NCI-H460 (cell line): ENCODE results near the gene OR11G2. TPM values are rescaled to one million over a fixed set of nuclear protein-coding genes. Genes with fewer than 3 reads are reported as not detected.
"Not testable (repeated sequence)": the region's sequence is repeated elsewhere in the genome, so short reads cannot be mapped to it uniquely, and the experiment has no call there.

ENCODE experiments used
- DNase-seq: peaks from one replicate; pipeline ENCODE4 v3.0.0-alpha.2; 2016; ENCODE audit warnings: low read depth; ENCODE audit errors: extremely low read depth
- polyA plus RNA-seq: library from polyadenylated mRNA; depleted of rRNA; stranded (reverse); fragments of >200 nt; gene quantifications from 2 replicates; pipeline ENCODE4 v1.2.3, GENCODE V29; 2014; cell fraction: nucleus; rRNA removed
- total RNA-seq: library from RNA; depleted of rRNA; stranded (reverse); fragments of >200 nt; shearing (Covaris generic); gene quantifications from 2 replicates; pipeline ENCODE4 v1.2.3, GENCODE V29; 2014; rRNA removed

Gene OR11G2, protein sequence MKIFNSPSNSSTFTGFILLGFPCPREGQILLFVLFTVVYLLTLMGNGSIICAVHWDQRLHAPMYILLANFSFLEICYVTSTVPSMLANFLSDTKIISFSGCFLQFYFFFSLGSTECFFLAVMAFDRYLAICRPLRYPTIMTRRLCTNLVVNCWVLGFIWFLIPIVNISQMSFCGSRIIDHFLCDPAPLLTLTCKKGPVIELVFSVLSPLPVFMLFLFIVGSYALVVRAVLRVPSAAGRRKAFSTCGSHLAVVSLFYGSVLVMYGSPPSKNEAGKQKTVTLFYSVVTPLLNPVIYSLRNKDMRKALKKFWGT
- total RNA-seq = not detected in 2 replicates
- not detected in 2 replicates for polyA plus RNA-seq

DNA sequence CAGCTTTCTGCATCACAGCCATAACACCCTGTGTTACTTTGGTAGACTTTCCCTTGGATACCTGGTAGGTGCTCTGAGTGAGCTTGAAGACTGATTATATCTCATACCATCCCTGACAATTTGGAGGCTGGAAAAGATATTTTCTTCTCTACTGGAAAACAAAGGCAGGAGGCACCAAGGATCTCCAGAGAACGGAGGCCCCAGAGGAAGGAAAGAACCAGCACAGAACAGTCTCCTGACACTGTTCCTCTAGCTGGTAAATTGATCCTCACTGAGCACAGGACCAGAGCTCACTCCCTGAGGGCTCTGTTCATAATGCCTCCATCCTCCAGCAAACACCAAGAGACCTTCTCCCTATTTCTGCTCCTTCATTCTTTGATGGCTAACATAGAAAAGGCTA lies at the start of gene OR11G2:
OR11G2 (plus strand) TSS at position 301 of the 400 bp plus-strand sequence. CDS start 6,542 bp downstream, outside the sequence.
- DNase-seq = no peak

DNA sequence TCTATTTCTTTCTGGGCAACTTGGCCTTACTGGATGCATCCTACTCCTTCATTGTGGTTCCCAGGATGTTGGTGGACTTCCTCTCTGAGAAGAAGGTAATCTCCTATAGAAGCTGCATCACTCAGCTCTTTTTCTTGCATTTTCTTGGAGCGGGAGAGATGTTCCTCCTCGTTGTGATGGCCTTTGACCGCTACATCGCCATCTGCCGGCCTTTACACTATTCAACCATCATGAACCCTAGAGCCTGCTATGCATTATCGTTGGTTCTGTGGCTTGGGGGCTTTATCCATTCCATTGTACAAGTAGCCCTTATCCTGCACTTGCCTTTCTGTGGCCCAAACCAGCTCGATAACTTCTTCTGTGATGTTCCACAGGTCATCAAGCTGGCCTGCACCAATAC lies 46.8 kb upstream of the OR11G2 start:
- peak; percentile 4 for DNase-seq

DNA sequence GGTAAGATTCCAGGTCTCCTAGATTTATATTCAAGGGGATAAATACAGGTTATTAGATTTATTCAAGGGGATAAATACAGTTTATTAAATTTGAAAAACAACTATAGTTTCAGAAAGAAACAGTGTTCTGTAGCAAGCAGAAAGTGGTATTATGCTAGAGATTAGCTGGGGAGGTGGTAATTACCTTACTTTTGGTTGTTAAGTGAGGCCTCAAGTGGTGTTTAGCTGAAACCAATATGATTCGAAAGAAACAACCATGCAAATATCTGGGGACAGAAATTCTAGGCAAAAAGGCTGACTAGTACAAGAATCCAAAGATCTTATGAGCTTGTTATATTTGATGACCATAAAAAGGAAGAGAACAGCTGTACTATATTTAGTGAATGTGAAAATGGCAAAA lies 45.9 kb upstream of the OR11G2 start:
- DNase-seq = no peak

DNA sequence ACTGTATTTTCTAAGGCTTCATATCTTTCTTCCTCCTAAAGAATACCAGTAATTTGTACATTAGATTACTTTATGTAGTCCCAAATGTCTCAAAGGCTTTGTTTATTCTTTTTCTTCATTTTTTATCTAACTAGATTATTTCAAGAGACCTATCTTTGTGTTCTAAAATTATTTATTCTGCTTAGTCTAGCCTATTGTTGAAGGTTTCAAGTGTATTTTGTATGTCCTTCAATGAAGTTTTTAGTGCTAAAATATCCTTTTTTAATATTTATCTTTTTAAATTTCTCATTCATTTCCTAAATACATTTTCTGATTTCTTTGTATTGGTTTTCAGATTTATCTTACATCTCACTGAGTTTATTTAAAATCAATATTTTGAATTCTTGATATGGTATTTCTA lies 26.2 kb upstream of the OR11G2 start:
- no peak for DNase-seq

DNA sequence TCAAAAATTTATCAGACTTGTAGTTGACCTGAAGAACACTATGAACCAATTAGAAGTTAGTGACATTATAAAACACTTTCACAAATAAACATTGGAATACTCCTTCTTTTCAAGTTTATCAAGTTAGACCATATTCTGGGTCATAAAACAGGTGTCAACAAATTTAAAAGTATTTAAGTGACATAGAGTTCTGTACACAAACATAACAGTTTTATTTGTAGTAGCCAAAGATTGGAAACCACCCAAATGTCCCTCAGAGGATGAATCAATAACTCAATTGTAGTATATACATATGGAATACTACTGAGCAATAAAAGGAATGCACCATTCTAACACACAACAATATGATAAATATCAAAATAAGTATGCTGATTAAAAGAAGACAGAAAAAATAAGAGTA lies 23.6 kb upstream of the OR11G2 start:
- no peak for DNase-seq

DNA sequence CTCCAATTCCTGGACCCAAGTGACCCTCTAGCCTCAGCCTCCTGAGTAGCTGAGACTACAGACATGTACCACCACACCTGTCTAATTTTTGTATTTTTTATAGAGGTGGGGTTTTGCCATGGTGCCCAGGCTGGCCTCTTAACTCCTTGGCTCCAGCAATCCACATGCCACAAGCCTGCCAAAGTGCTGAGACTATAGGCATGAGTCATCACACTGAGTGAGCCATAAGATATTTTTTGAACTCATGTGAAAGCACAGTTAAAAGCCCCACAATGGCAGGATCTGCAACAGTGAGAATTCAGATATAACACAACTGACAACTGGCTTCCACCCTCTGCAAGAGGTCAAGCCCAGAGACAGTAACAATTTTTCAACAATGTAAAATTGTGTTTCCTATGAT lies 20.8 kb upstream of the OR11G2 start:
- DNase-seq = peak; percentile 13

DNA sequence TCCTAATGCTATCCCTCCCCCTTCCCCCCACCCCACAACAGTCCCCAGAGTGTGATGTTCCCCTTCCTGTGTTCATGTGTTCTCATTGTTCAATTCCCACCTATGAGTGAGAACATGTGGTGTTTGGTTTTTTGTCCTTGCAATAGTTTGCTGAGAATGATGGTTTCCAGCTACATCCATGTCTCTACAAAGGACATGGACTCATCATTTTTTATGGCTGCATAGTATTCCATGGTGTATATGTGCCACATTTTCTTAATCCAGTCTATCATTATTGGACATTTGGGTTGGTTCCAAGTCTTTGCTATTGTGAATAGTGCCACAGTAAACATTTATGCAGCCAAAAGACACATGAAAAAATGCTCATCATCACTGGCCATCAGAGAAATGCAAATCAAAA lies 16.5 kb upstream of the OR11G2 start:
- not testable (repeated sequence) for DNase-seq

DNA sequence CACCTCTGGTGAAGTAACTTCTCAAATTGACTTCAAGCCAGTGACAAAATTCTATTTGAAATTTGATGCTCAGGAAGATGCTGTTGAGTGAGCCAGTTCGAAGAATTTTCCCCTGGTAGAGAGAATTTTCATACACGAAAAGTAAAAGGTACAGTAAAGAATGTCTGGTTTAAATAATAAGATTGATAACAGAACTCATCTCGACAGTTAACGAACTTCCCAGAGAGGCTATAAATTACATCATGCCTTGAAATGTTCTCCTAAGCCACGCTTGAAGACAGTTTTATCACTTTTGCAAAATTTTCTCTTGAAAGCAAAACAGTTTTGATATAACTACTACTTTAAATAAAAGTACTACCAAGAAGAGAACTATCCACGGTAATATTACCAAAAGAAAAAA lies 14.4 kb upstream of the OR11G2 start:
- no peak for DNase-seq

DNA sequence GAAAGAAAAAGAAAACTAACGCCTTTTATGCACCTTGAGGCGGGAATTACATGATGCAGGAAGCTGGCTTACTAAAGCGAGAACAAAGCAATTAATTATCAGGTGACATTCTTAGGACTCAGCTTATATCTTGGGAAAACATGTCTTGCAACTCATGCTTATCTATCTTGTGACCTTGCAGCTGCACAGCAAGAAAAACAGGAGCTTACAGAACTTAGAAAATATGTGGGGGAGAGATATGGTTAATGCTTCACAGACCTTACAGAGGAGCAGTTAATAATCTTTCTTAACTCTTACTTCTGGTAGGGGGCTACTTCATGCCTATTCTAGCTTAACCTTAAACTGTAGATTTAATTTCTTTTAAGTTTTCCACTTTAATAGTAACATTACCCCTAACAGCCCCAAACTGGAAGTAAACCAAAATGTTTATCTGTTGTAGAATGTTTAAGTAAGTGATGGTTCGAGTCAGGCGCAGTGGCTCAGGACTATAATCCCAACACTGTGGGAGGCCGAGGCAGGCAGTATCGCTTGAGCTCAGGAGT lies 13.2 kb upstream of the OR11G2 start:
- DNase-seq = no peak

DNA sequence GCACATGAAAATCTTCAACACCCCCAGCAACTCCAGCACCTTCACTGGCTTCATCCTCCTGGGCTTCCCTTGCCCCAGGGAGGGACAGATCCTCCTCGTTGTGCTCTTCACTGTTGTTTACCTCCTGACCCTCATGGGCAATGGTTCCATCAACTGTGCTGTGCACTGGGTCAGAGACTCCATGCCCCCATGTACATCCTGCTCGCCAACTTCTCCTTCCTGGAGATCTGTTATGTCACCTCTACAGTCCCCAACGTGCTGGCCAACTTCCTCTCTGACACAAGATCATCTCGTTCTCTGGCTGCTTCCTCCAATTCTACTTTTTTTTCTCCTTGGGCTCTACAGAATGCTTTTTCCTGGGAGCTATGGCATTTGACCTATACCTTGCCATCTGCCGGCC lies 11.5 kb upstream of the OR11G2 start:
- no peak for DNase-seq

DNA sequence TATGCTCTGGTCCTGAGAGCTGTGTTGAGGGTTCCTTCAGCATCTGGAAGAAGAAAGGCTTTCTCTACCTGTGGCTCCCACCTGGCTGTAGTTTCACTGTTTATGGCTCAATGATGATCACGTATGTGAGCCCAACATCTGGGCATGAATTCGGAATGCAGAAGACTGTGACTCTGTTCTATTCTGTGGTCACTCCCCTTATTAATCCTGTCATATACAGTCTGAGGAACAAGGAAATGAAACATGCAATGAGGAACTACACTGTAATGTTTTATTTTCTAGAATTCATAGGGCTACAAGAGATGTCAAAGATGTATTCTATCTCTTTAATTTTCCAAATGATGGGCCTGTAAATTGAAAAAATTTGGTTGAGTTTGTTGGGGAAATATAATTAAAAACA lies 10.8 kb upstream of the OR11G2 start:
- DNase-seq = no peak

DNA sequence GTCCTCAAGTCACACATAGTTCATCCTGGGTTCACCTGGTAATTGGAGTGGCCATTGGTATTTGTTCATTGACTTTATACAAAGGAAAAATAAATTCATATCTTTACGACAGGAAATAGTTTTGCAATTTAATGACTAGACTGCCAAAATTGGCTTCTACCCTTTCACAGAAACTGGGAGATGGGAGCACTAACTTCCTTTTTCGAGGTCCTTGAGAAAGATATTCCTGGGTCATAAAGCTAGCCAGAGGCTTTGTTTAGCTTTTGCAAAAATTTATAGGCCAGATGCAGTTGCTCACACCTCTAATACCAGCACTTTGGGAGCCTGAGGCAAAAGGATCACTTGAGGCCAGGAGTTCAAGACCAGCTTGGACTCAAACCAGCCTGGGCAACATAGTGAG lies 10.2 kb upstream of the OR11G2 start:
- DNase-seq = no peak

DNA sequence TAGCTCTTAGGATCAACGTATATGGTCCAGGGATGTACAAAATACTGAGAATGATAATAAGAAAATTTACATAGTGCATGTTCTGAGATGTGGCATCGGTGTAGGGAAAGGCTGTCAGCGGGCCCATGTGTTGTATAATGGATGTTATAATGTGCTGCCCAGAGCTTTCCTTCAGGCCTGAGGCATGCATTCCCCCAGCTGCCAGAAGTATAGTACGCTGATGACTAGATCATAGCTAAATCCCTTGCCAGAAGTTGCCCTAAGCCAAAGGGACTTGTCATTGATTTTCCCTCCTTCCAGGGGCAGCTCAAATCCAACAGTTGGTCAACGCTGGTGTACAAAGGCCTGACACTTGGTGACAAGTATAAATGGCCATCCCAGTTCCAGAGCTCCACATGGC lies 6.5 kb upstream of the OR11G2 start:
- DNase-seq = no peak

DNA sequence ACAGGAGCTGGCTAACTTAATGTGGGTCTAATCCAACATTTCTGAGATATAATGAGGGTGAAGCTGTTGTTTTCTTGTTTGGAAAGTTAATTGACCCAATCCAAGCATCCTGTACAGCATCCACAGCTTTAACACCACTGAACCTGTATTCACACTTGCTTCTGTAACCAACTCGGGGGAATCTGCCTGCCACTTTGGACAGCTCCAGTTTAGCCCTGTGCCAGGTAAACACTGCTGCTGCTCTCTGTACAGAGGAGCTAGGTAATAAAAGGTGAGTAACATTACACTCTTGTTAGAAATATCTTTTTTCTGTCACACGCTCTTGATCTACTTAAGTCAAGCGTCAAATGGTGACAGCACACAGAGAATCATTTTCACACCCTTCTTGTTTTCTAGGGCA lies 700 bp downstream of the OR11G2 start:
- DNase-seq = no peak

DNA sequence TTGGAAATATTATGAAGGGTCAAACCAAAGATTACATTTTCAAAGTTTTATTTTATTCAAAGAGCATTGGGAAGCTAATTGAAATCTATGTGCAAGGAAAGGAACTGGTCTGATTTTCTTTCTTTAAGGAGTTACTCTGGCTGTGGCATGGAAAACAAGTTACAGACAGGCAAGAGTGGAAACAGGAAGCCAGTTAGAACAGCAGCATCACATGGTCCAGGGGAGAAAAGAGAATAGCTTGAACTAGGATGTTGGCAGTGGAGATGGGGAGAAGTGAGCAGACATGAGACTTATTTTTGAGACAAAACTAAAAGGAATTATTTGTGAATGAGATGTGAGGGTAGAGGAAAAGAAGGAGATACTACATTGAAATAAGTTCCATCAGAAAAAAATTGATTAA lies 3.4 kb downstream of the OR11G2 start:
- DNase-seq = no peak

DNA sequence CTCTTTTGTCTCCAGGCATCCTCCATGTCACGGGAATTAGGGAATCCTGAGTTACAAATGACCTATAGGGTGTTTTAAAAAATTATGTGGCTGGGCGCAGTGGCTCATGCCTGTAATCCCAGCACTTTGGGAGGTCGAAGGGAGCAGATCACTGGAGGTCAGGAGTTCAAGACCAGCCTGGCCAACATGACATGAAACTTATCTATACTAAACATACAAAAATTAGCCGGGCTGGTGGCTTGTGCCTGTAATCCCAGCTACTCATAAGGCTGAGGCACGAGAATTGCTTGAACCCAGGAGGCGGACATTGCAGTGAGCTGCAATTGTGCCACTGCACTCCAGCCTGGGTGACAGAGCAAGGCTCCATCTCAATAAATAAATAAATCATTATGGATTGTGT lies 4.5 kb downstream of the OR11G2 start:
- not testable (repeated sequence) for DNase-seq

DNA sequence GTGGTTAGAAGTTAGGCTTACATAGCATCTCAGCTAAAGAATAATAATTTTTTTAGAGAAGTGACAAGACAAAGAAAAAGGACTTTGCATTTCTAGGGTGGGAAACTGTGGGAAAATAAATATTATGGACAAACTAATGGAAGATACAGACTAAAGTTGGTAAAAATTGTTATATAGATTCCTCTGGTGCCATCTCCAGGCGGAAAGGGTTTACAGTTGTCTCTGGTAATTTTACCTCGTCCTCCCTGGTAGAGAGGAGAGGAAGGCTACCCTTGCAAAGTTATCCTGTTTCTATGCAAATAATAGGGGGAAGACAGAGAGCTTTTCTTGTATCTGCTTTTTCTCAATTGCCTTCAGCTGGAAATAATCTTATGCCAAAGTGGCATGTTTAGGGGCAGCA lies 5.2 kb downstream of the OR11G2 start:
- DNase-seq = peak; percentile 9

DNA sequence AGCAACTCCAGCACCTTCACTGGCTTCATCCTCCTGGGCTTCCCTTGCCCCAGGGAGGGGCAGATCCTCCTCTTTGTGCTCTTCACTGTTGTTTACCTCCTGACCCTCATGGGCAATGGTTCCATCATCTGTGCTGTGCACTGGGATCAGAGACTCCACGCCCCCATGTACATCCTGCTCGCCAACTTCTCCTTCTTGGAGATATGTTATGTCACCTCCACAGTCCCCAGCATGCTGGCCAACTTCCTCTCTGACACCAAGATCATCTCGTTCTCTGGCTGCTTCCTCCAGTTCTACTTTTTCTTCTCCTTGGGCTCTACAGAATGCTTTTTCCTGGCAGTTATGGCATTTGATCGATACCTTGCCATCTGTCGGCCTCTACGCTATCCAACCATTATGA lies 6.8 kb downstream of the OR11G2 start:
- no peak for DNase-seq

DNA sequence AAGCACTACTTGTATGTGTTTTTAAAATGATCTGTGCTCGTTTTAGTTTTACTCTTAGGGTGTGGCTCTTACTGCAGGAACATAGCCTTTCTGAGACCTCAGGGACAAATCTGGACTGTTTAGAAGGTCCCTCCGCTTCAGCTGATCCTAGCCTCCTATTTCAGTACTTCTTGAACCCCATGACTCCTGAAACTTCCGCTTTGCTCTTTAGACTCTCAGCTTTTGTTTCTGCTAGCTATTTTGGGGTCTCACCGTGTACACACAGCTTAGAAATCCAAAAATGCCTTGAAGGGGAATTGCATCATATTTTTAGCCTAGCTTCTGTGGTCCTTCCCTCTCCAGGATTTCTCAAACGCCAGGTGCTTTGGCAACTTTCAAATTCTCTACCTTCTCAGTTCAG lies 8.3 kb downstream of the OR11G2 start:
- DNase-seq = no peak

DNA sequence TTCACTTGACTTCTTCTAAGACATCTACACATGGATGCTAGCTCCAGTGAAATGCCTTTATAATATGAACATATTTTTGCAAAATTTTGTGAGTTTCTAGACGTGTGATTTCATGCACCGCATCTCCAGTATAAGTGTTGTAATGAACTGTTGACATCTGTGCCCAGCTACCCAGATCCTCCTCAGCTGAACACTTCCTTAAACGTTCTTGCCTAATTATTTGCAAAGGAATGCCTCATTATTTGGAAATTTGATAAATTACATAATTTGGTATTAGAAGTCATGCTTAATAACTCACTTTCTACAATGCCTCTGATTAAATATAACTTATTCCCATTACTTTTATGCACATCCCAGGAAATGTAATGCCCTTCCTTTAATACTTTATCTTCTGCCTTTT lies 14.0 kb downstream of the OR11G2 start:
- no peak for DNase-seq

DNA sequence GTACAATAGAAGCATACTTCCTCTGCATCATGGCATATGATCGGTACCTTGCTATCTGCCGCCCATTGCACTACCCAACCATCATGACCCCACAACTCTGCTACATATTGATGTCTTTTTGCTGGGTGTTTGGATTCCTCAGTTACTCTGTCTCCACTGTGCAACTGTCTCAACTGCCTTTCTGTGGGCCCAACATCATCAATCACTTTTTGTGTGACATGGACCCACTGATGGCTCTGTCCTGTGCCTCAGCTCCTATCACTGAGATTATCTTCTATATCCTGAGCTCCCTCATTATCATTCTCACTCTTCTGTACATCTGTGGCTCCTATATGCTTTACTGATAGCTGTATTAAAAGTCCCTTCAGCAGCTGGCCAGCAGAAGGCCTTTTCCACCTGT lies 18.9 kb downstream of the OR11G2 start:
- no peak for DNase-seq

DNA sequence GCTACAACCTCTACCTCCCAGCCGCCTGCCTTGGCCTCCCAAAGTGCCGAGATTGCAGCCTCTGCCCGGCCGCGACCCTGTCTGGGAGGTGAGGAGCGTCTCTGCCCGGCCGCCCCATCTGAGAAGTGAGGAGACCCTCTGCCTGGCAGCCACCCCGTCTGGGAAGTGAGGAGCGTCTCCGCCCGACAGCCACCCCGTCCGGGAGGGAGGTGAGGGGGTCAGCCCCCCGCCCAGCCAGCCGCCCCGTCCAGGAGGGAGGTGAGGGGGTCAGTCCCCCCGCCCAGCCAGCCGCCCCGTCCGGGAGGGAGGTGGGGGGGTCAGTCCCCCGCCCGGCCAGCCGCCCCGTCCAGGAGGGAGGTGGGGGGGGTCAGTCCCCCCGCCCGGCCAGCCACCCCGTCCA lies 21.7 kb downstream of the OR11G2 start:
- not testable (repeated sequence) for DNase-seq

DNA sequence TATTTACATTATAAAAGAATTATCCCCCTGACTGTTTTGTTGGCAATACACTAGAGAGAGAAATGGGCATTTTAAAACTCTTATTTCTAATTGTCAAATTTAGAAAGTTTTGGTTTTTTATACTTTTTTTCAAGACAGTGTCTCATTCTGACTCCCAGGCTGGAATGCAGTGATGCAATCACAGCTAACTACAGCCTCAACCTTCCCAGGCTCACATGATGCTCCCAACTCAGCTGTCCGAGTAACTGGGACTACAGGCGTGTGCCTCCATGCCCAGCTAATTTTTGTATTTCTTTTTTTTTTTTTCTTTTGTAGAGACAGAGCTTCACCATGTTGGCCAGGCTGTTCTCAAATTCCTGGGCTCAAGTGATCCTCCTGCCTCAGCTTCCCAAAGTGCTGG lies 24.5 kb downstream of the OR11G2 start:
- DNase-seq = no peak
